GM19395 (cell line): ENCODE measurements around the gene RHOU.

ENCODE experiments used
- ATAC-seq: cut with Tn5 transposase; IDR thresholded peaks from one replicate; pipeline ENCODE4 v1.9.1; 2021; ENCODE audit warnings: mild to moderate bottlenecking, moderate library complexity; ENCODE audit not compliant: unreplicated experiment

Gene RHOU

GRCh38 chr1:228736844-228737445 is 1.7 kb downstream of the RHOU start:
- ATAC-seq: no peak

DNA sequence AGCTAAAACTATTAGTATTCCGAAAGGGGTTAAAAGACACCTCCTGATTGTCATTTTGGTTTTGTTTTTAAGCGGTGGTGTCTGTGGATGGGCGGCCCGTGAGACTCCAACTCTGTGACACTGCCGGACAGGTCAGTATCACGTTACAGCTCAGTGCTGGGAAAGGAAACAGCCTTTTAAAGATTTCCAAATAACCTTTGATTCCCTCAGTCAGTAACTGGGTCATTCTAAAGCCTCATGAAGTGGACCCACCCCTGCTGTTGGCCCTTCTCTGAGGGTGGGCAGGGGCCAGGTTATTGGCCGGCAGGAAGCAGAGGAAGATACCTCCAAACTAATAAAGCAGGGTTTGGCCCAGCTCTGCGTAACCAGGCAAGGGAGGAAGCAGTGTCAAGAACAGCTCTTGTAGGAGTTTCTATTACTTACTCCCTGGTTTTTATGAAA is 2.3 kb downstream of the RHOU start:
- no peak for ATAC-seq

GRCh38 chr1:228739826-228740225 is 4.5 kb downstream of the RHOU start:
- ATAC-seq: no peak

GRCh38 chr1:228740543-228741317 is 5.5 kb downstream of the RHOU start:
- no peak for ATAC-seq

DNA sequence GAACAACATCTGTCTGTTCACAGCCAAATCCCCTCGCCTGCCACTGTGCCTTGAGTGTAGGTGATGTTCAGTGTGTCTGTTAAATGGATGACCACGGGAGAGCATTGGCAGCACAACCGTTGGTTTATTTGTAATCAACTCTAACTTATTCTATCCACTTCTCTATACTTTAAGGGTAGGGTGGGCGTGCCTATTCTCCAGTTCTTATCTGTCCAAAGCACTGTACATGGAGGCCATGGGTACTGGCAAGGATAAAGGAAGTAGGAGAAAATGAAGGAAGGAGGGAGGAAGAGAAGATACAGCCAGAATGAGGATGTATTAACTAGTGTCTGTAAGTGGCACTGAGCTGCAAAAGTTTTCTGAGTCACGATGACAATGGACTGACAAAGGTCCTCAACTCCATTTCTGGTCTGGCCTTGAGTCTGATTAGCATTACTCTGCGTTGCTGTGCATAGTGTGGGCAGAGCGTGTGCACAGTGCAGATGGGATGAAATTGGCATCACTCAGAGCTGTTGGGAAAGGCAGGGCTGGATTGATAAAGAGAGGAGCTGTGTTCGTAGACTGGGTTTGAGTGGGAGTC is 7.1 kb downstream of the RHOU start:
- no peak for ATAC-seq

GRCh38 chr1:228743405-228743804 is 8.1 kb downstream of the RHOU start:
- ATAC-seq: no peak

DNA sequence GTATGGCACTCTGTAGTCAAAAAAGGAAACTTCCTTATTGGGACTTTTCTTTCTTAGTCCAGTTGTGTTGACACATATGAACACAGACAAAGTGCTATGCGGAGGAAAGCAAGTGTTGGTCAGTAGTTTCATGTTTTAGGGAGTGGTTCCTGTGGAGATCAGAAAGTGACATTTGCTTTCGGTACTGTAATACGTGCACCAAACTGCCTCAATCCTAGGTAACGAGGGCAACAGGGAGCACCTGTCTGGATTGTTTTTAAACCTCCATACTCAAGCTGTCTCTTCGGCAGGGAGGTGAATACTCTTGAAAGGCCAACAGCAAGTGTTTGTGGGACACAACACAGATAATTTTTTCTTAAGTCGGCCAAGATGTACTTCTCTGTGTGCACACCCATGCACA is 9.1 kb downstream of the RHOU start:
- ATAC-seq: no peak

GRCh38 chr1:228744918-228745317 is 9.6 kb downstream of the RHOU start:
- no peak for ATAC-seq

DNA sequence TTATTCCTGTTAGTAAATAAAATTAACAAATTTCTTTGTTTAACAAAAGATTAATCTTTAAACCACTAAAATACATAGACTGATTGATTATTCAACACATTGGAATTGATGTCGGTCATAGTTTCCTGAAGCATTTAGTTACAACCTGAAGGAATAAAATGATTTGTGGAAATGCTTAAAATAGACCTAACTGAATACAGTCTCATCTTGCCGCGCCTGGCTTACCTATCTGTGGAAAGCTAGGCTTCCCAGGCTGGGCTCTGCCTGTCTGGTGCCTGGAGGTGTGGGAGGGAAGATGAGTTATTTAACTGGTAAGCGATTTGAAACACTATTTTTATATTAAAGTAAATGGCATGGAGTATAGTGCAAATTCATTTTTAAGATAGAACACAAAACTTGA is 10.2 kb downstream of the RHOU start:
- no peak for ATAC-seq

DNA sequence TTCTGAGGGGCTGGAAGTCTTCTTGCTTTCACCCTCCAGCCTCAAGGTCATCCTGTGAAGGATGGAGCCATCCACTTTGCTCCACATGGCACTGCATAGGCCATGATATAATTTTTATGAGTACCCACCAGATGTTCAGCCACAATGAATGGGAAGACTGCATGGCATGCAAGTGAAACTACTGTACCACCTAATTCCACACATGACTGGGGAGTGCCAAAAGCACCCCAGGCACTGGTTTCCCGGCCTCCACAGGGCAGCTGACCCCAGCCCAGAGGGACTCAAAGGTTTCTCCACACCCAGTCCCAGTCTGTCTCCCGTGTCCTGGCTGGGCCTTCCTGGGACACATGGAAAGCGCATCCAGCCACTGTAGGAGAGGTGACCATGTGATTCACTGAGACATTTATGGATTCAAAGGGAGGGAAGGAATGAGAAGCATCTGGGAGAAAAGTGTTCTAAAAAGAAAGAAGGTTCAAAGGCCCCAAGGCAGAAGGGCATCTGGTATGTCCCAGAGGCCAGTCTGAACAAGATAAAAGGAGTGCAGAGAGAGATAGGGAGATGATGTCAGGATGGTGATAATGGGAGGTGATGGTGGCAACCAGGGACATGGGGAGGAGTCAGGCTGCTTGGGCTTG is 12.1 kb downstream of the RHOU start:
- no peak for ATAC-seq

DNA sequence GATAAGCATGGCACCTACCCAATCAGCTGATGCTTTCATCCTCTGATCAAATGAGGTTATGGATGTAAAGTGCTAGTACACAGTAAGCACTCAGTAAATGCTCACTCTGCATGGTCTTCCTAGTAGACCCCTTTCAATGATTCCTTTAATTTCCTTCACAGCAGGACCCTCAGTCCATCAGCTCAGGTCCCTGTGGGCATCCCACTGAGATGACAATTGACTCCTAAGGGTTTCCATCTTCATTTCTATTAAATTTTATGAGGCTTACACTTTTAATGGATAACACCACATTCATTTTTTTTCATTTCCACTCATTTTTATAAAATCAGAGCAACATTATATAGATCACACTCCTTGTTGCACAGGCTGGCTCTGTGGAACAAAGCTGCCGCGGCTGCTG is 12.8 kb downstream of the RHOU start:
- no peak for ATAC-seq

DNA sequence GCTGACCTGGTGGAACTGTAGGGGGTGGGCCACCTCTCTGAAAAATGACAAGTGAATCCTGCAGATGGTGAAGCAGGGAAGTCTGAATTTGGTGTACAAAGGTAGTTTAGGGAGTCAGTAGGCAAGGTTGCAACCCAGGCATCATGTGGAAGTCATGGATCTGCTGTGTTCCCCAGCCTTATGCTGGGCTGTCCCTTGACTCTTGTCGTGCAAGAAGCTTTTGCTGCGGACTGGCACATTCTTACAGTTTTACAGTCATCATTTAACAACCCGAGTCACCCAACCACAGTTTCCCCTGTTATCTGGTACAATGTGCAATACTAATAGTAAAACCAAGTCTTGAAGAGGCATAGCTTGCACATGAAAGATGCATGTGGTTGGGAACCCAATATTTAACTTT is 13.2 kb downstream of the RHOU start:
- no peak for ATAC-seq

- ATAC-seq: no peak
Observed at GRCh38 chr1:228749765-228750164, 14.5 kb downstream of the RHOU start.

GRCh38 chr1:228750915-228751314 is 15.6 kb downstream of the RHOU start:
- no peak for ATAC-seq

DNA sequence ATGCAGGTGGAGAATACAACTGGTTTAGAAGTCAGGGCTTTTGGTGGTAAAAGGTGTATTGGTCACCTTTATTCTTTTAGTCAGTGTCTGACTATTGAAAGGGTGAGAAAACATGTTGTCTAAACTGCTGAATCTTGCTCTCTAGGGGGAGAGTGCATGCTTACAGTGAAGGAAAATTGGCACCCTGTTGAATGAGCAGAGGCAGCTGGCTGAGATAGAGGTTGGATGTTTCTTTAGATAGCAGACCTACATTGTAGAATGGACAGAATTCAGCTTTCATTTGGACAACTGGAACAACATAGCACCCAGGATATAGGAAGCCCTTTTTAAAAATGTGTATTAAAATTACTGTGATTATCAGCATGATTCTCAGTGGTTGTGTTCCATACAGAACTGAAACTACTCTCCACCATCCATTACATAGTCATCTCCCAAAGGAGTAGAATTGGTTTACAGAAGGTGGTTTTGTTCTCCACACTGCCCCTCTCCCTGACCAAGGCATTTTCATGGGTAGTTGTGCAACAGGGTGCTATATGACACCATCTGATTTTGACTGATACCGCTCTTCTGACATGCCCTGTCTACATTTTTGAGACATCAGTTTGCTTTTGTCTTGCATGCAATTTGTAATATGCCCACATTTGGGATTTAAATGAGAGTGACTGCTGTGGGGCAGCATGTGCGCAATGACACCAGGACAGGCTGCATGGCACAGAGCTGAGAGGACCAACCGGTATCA is 16.2 kb downstream of the RHOU start:
- no peak for ATAC-seq

DNA sequence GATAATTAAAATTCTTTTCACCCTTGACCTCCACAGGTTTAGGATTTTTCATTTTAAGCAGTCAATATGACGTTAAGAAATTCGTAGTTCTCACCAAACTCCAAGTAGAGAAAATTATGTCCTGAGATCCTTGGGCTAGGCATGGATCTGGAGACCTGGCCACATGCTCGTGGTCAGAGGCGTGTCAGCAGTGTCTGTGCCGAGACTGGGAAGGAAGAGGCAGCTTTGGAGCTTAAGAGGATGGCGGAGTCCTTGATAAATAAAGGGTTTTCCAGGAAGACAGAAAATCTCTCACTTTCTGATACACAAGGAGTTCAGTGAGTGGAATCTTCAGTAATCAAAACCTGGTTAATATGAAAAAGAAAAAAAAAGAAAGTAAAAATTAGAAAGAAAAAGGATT is 17.0 kb downstream of the RHOU start:
- ATAC-seq: no peak

GRCh38 chr1:228752675-228753265 is 17.5 kb downstream of the RHOU start:
- ATAC-seq: no peak

- ATAC-seq: no peak
Observed at GRCh38 chr1:228753287-228753686, 18.0 kb downstream of the RHOU start.

DNA sequence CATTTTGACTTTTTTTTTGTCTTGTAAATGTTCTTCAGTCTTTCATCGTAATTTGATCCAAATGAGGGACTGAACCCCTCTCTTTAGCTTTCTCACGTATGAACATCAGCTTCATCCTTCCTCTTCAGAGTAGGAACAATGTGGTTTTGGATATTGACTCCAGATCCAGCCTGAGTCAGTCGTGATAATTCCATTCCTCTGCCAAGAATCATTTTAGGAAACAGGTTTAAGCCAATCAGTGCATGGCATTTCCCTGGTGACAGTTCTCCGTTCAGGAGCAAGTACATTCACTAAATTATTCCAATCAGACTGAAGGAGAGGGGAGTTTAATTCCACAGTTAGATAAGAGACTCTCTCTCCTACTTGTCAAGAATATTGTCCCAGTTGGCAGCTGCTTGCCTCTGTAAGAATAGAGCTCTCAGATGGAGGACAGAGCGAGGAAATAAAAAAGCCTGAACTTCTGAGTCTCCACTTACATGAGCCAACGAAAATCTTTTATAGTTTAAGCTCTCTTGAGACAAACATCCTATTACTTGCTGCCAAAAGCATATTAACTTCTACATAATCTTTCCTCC is 18.6 kb downstream of the RHOU start:
- ATAC-seq: no peak

- no peak for ATAC-seq
Observed at GRCh38 chr1:228754646-228755268, 19.5 kb downstream of the RHOU start.
